ENCODE measurements around the gene CHRND.

The CHRND gene

GRCh38 chr2:232504438-232504837 lies 21.5 kb upstream of the CHRND start:
- peak; percentile 40 for DNase-seq

DNA sequence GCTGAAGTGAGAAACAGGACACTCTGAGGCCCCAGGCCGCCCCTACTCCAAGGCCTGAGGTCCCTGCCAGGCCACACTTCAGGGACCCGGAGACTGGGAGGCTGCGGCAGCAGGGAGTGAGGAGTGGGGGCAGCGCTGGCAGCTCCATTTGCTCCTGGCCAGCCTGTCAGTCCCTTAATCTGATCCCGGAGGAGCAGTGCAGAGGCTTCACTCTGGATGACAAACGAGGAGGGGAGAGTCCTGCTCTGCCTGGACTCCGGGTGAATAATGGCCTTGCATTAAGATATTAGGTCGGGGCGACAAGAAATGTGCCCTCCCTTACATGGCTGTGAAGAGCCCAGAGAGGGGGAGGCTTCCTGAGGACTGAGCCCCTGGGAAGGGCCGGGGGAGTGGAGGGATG lies 20.1 kb upstream of the CHRND start:
- no peak for DNase-seq

- DNase-seq, result no peak
Observed at GRCh38 chr2:232506709-232507108, 19.3 kb upstream of the CHRND start.

GRCh38 chr2:232508251-232508650 lies 17.7 kb upstream of the CHRND start:
- no peak for DNase-seq

GRCh38 chr2:232511336-232511890 lies 14.5 kb upstream of the CHRND start:
- no peak for DNase-seq

- no peak for DNase-seq
Observed at GRCh38 chr2:232512602-232513001, 13.4 kb upstream of the CHRND start.

DNA sequence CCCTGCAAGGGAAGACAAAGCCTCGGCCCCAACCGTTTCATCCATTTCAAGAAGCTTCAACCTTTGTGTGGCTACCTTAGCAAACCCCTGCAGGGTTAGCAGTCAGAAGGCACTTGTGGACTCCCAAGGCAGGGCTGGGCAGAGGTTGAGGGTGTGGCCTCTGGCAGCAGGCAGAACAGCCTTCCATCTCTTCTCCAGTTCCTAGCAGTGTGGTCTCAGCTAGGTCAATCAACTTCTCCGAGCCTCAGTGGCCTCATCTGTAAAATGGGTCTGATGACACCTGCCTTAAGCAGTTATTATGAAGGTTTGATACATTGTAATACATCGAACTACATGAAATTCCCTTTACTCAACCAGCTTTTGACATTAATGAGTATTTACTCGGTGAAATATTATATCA lies 12.6 kb upstream of the CHRND start:
- DNase-seq, result no peak

DNA sequence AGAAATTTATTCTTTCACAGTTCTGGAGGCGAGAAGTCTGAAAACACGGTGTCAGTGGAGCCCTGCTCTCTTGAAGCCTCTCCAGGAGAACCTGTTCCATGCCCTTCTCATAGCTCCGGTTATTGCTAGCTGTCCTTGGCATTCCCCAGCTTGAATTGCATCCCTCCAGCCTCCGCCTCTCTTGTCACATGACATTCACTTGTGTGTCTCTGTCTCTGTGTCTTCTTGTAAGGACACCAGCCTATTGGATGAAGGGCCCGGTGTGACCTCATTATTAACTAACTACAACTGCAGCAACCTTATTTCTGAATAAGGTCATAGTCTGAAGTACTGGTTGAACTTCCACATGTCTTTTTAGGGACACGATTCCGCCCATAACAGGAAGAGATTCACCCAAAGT lies 10.3 kb upstream of the CHRND start:
- no peak for DNase-seq

- DNase-seq, result no peak
Observed at GRCh38 chr2:232516551-232516950, 9.4 kb upstream of the CHRND start.

- no peak for DNase-seq
Observed at GRCh38 chr2:232518844-232519243, 7.1 kb upstream of the CHRND start.

DNA sequence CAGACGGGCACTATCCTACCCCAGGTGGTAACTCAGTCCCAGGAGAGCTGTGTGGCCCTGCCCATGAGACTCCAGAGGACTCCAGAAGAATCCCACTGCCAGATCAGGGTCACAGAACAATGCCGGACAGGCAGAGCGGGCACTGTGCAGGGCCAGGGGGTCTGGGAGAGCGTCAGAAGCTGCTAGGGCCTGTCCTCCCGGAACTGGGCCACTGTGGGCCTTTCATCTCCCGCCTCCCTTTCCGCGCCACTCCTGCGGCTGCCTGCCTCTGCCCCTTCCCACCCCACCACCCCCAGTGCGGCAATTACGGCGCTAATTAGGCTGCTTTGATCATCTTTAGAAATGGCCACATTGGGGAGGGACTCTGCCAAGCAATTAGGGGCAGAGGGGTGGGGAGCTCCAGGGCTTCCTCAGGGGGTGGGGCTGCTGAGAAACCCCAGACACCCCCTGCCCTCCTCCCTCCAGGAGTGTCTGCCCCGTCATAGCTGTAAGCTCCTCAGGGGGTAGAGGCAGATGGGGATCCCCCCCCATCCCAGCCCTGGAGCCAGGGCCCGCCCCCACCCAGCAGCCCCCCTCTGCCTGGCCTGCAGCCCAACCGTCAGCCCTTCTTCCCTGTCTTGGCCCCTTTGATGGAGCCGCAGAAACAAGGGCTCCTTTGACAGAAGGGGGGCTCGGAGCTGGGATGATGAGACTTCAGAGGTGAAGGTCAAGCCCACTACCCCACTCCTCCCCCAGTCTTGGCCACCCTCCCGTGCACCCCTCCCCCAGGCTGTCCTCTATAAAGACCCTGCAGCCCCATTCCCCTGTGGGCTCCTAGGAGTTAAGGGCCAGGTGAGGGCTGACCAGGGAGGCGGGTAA lies 6.2 kb upstream of the CHRND start, which contains the start of gene PRSS56:
Gene PRSS56, plus strand, starts transcription at position 808 of the 858 bp plus-strand sequence. CDS start 211 bp downstream, outside the sequence.
- DNase-seq, result no peak

DNA sequence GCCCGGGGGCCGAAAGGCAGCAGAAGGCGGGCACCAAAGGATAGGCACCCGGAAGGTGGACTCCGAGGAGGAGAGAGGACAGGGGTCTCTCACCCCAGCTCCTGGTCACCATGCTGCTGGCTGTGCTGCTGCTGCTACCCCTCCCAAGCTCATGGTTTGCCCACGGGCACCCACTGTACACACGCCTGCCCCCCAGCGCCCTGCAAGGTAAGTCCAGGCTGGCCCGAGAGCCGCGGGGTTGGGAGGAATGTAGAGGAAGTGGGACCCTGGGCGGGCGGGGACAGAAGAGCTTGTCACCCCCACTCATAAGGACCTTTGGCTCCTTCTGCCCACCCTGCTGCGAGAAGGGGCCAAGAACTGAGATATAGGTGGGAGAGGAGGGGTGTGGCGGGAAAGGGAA lies 5.5 kb upstream of the CHRND start:
- DNase-seq, result no peak

DNA sequence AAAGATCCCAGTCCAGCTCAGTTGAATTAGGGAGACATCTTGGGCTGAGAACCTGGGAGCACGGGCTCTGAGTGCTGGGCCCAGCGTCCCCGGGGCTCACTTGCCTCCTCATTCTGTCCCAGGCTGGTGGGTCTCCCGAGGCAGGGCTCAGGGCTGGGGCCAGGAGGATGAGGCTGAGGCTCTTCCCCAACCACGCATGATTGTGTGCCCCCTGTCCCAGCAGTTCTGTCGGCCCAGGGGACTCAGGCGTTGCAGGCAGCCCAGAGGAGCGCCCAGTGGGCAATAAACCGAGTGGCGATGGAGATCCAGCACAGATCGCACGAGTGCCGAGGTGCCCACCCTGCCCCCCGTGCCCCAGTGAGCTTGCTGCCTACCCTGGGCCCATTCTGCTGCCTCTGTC lies 4.9 kb upstream of the CHRND start:
- no peak for DNase-seq

DNA sequence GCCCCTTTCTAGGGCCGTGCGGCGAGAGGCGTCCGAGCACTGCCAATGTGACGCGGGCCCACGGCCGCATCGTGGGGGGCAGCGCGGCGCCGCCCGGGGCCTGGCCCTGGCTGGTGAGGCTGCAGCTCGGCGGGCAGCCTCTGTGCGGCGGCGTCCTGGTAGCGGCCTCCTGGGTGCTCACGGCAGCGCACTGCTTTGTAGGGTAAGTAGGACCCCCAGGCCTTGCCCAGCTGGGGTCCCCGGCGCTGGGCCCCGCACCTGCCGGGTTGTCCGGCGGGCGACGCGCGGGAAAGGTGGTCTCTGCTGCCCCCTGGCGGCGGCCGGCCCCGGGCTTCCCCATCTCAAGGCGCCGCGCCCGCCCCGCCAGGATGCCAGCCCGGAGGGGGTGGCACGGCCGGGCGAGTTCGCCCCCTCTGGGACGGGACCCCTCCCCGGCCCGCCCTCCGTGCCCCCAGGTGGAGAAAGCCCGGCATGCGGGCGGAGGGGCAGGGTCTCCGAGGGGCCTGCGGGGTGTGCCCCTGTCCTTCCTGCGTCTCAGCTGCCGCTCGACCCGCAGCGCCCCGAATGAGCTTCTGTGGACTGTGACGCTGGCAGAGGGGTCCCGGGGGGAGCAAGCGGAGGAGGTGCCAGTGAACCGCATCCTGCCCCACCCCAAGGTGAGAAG lies 3.9 kb upstream of the CHRND start:
- no peak for DNase-seq

DNA sequence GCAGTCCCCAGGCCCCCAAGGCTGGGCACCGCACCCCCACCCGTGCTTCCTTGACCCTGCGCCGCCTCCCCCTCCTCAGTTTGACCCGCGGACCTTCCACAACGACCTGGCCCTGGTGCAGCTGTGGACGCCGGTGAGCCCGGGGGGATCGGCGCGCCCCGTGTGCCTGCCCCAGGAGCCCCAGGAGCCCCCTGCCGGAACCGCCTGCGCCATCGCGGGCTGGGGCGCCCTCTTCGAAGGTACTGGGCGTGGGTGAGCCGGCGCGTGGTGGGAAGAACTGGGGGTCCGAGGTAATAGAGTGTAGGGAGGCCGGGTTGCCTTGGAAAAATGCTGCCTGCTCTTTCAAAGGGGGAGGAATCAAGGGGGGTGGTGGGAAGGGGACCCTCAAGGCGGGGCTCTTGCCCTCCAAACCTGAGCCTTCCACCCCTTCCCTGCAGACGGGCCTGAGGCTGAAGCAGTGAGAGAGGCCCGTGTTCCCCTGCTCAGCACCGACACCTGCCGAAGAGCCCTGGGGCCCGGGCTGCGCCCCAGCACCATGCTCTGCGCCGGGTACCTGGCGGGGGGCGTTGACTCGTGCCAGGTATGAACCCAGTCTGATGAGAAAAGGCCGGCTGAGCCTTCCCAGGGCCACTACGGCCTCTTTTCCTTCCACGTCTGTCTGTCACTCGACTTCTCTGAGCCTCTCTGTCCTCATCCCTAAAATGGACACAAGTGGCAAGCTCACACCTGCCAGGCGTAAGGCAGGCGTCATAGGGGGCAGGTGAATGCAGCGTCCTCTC lies 3.1 kb upstream of the CHRND start:
- DNase-seq, result no peak

GRCh38 chr2:232523402-232523681 lies 2.6 kb upstream of the CHRND start:
- DNase-seq, result no peak

- DNase-seq, result no peak
Observed at GRCh38 chr2:232523682-232524597, 2.0 kb upstream of the CHRND start.

- no peak for DNase-seq
Observed at GRCh38 chr2:232524771-232525170, 1.2 kb upstream of the CHRND start.

DNA sequence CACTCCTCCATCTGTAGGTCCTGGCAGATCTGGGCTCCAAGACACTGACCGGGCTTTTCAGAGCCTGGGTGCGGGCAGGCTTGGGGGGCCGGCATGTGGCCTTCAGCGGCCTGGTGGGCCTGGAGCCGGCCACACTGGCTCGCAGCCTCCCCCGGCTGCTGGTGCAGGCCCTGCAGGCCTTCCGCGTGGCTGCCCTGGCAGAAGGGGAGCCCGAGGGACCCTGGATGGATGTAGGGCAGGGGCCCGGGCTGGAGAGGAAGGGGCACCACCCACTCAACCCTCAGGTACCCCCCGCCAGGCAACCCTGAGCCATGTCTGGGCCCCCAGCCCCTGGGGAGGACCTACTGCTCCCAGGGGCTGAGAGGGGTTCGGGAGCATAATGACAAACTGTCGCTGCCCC lies 761 bp upstream of the CHRND start:
- DNase-seq, result no peak

GRCh38 chr2:232526372-232526941 lies 497 bp downstream of the CHRND start:
- DNase-seq, result no peak

- DNase-seq, result no peak
Observed at GRCh38 chr2:232527905-232528470, 2.0 kb downstream of the CHRND start.

Data from NCI-H2029 (cell line).